ENCODE data around the gene SOX12. TPM values are rescaled to one million over a fixed set of nuclear protein-coding genes. Genes with fewer than 3 reads are reported as not detected.
A peak's percentile ranks its signal among the peaks of the same experiment; 100 is the strongest.

Gene SOX12
- total RNA-seq, 1 experiment from 2014 or later, result 14.7 TPM

- TF ChIP-seq CTCF (IDR thresholded peaks at IDR 0.05; ENCODE audit: insufficient read depth in 1 of 2, low read depth in 1 of 2, low read length in 1 of 2, severe bottlenecking in 1 of 2, unreplicated experiment in 1 of 2), result no peak
- Histone ChIP-seq H3K4me1 (peaks cover 14% of the 10 kb centered on the region), H3K4me3 (ENCODE audit: low read depth, low read length) (no peak overlapping the region), H3K9me3 (no peaks in the 10 kb centered on the region), H3K27me3 (replicated peaks; ENCODE audit: control insufficient read depth, insufficient read depth, low read length) (no peaks in the 10 kb centered on the region), H3K36me3 (ENCODE audit: control insufficient read depth, insufficient read depth, low read length) (no peaks in the 10 kb centered on the region)
- BruUV-seq (replicated peaks), result no TSS peak
- ChIA-PET POLR2A (interaction anchor here (0.6 kb wide), 1 partner anchor 16 kb away, joined by 3 read pairs; no protein-coding TSS in a partner anchor), CTCF (interaction anchor here (0.6 kb wide), 1 partner anchor 28 kb away, joined by 5 read pairs; no protein-coding TSS in a partner anchor)
- intact Hi-C loops (cut with micrococcal nuclease; ENCODE audit: unreplicated experiment), result no loop called here
- Mint-ChIP-seq H3K4me1 (ENCODE audit: low read depth, unreplicated experiment) (peaks cover 12% of the 10 kb centered on the region), H3K4me3 (ENCODE audit: unreplicated experiment) (peak overlapping the region; percentile 83), H3K36me3 (ENCODE audit: insufficient read depth, unreplicated experiment) (peaks cover 36% of the 10 kb centered on the region), H3K9me3 (ENCODE audit: unreplicated experiment) (no peaks in the 10 kb centered on the region), H3K27me3 (ENCODE audit: insufficient read depth, unreplicated experiment) (no peaks in the 10 kb centered on the region), H3K27ac (ENCODE audit: unreplicated experiment) (no peak overlapping the region)
- no peak for DNase-seq
These were observed 53.6 kb downstream of the SOX12 start for GRCh38 chr20:378961-379336.

Other genes with a start within 250 kb of the SOX12 start
- gene DEFB125, start 237.9 kb upstream of the SOX12 start, total RNA-seq (2022), result not detected in 2 replicates
- gene DEFB126, start 183.0 kb upstream of the SOX12 start, total RNA-seq (2022), result not detected in 2 replicates
- gene DEFB127, start 168.1 kb upstream of the SOX12 start, total RNA-seq (2022), result not detected in 2 replicates
- not detected in 2 replicates for gene DEFB128, start 135.8 kb upstream of the SOX12 start, total RNA-seq (2022)
- not detected in 2 replicates for gene DEFB129, start 98.3 kb upstream of the SOX12 start, total RNA-seq (2022)
- not detected in 2 replicates for gene DEFB132, start 67.8 kb upstream of the SOX12 start, total RNA-seq (2022)
- gene C20orf96, start 34.8 kb upstream of the SOX12 start, total RNA-seq (2022), result 10.3 and 11.5 TPM in 2 replicates
- gene ZCCHC3, start 28.0 kb upstream of the SOX12 start, total RNA-seq (2022), result 34.4 and 37.2 TPM in 2 replicates
- 24.6 and 27.5 TPM in 2 replicates for gene NRSN2, start 21.6 kb downstream of the SOX12 start, total RNA-seq (2022)
- gene TRIB3, start 55.2 kb downstream of the SOX12 start, total RNA-seq (2022), result 113 and 132 TPM in 2 replicates
- 103 and 111 TPM in 2 replicates for gene RBCK1, start 82.7 kb downstream of the SOX12 start, total RNA-seq (2022)
- gene TBC1D20, start 137.0 kb downstream of the SOX12 start, total RNA-seq (2022), result 30.0 and 35.8 TPM in 2 replicates
- 188 and 205 TPM in 2 replicates for gene CSNK2A1, start 218.2 kb downstream of the SOX12 start, total RNA-seq (2022)

Data from Caco-2 (cell line).